Measurements from ENCODE around the gene ATP13A4.
A peak's percentile ranks its signal among the peaks of the same experiment; 100 is the strongest.

The ATP13A4 gene

GRCh38 chr3:193403307-193403706 is 151.4 kb downstream of the ATP13A4 start:
- TF ChIP-seq EP300 (IDR thresholded peaks at IDR 0.05; ENCODE audit: borderline replicate concordance) = no peak
- TF ChIP-seq CREB1 (IDR thresholded peaks at IDR 0.05; ENCODE audit: low read depth) = no peak
- TF ChIP-seq TAF1 (IDR thresholded peaks at IDR 0.05; ENCODE audit: low read depth) = no peak
- TF ChIP-seq USF1 (IDR thresholded peaks at IDR 0.05) = no peak
- no peak for TF ChIP-seq FOXM1 (IDR thresholded peaks at IDR 0.05; ENCODE audit: borderline replicate concordance, low read depth)
- no peak for TF ChIP-seq EGR1 (IDR thresholded peaks at IDR 0.05)
- no peak for TF ChIP-seq YY1 (IDR thresholded peaks at IDR 0.05; ENCODE audit: low read depth)
- TF ChIP-seq, protein P1, sequence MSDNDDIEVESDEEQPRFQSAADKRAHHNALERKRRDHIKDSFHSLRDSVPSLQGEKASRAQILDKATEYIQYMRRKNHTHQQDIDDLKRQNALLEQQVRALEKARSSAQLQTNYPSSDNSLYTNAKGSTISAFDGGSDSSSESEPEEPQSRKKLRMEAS (IDR thresholded peaks at IDR 0.05) = no peak

DNA sequence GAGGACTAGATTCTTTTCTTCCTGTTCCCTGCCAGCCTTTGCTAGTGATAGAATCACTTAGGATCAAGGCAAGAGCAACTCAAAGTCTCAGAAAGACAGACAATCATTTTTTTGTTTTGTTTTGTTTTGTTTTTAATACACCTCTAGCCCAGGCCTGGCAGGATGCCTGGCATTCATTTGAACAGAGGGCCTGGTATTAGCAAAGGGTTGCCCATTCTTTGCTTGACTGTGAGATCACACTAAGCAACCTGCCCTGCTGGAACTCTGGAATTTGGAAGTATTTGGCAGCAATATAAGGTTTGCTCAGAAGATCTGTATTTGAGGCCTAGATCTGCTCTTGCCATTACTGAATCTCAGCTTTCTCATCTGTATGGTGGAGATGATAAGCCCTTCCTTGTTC is 154.4 kb downstream of the ATP13A4 start:
- no peak for TF ChIP-seq TAF1 (IDR thresholded peaks at IDR 0.05; ENCODE audit: low read depth)
- no peak for TF ChIP-seq USF1 (IDR thresholded peaks at IDR 0.05)
- TF ChIP-seq TEAD4 (IDR thresholded peaks at IDR 0.05) = peak; percentile 75
- no peak; the same call in 1 of the 2 replicates for TF ChIP-seq FOXM1 (IDR thresholded peaks at IDR 0.05; ENCODE audit: borderline replicate concordance, low read depth)
- no peak for TF ChIP-seq EGR1 (IDR thresholded peaks at IDR 0.05)
- TF ChIP-seq ZBTB7A (IDR thresholded peaks at IDR 0.05; ENCODE audit: low read depth) = no peak
- peak; percentile 29; the same call in 1 of the 2 replicates for TF ChIP-seq TCF12 (IDR thresholded peaks at IDR 0.05; ENCODE audit: low read depth)
- no peak for TF ChIP-seq RAD21 (IDR thresholded peaks at IDR 0.05; ENCODE audit: low read depth)
- peak; percentile 75 for TF ChIP-seq NFIC (IDR thresholded peaks at IDR 0.05)
- TF ChIP-seq REST (IDR thresholded peaks at IDR 0.05; ENCODE audit: low read depth) = no peak
- peak; percentile 45; the same call in 1 of the 2 replicates for TF ChIP-seq EP300 (IDR thresholded peaks at IDR 0.05; ENCODE audit: borderline replicate concordance)

- TF ChIP-seq TEAD4 (IDR thresholded peaks at IDR 0.05) (no peak), CEBPB (IDR thresholded peaks at IDR 0.05) (peak; percentile 72), REST (IDR thresholded peaks at IDR 0.05; ENCODE audit: low read depth) (no peak), CREB1 (IDR thresholded peaks at IDR 0.05; ENCODE audit: low read depth) (no peak)
- TF ChIP-seq, protein P1 (IDR thresholded peaks at IDR 0.05) = no peak
Observed at GRCh38 chr3:193396451-193397244, 158.0 kb downstream of the ATP13A4 start.

- TF ChIP-seq TEAD4 (IDR thresholded peaks at IDR 0.05) (peak; percentile 96), RAD21 (IDR thresholded peaks at IDR 0.05; ENCODE audit: low read depth) (no peak), USF1 (IDR thresholded peaks at IDR 0.05) (0 out of 2 replicates have a peak, but pooled peaks have one; percentile 1), ZBTB7A (IDR thresholded peaks at IDR 0.05; ENCODE audit: low read depth) (no peak; the same call in 1 of the 2 replicates), TCF12 (IDR thresholded peaks at IDR 0.05; ENCODE audit: low read depth) (peak; percentile 97), FOXM1 (IDR thresholded peaks at IDR 0.05; ENCODE audit: borderline replicate concordance, low read depth) (peak; percentile 87), NFIC (IDR thresholded peaks at IDR 0.05) (peak; percentile 90), REST (IDR thresholded peaks at IDR 0.05; ENCODE audit: low read depth) (no peak), YY1 (IDR thresholded peaks at IDR 0.05; ENCODE audit: low read depth) (peak; percentile 74; the same call in 1 of the 2 replicates), TAF1 (IDR thresholded peaks at IDR 0.05; ENCODE audit: low read depth) (no peak), EGR1 (IDR thresholded peaks at IDR 0.05) (no peak), EP300 (IDR thresholded peaks at IDR 0.05; ENCODE audit: borderline replicate concordance) (peak; percentile 94), CREB1 (IDR thresholded peaks at IDR 0.05; ENCODE audit: low read depth) (no peak), CEBPB (IDR thresholded peaks at IDR 0.05) (no peak; the same call in none of the 2 replicates)
- TF ChIP-seq, protein P1 (IDR thresholded peaks at IDR 0.05) = peak; percentile 95
Observed at GRCh38 chr3:193391902-193392301, 162.8 kb downstream of the ATP13A4 start.

Measured in Ishikawa (cell line).